Measurements from ENCODE around the gene GP2. TPM values are rescaled to one million over a fixed set of nuclear protein-coding genes. Genes with fewer than 3 reads are reported as not detected.

GP2 gene
- total and polyA plus RNA-seq, 4 donors = 0.09 to 0.31 (median 0.27) TPM

DNA sequence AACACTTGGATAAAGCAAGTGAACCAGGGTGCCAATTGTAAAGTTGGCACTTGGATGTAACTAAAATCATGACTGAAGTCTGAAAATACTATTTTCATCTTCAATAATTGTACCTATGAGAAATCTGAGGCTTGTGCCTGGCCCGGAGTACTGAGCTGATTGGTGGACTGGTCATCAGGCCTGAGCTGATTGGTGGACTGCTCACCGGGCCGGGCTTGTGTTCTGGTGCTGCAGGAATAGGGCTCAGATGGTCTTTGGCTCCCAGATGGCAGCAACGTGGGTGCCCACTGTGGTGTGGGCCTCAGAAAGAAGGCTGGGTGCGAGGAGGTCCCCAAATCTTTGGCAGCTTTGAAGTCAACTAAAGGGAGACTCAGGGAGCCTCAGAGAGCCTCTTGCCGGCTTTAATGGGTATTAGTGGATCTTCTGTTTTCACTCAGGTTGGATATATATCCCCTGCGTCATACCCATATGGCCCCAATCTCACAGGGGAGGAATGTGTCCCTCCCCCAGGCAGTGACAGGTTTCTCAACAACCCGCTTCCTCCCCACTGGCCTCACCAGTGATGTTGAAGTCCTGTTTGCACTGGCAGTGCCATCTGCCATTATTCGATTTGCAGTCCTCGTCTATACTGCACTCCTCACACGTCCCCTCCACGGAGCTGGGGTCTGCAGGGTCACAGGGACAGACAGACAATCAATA, 20.5 kb upstream of the GP2 start:
- WGBS = 64% methylated on average over 12 of the region's 12 CpGs
- H3K9ac ChIP-seq (ENCODE audit: low read depth in 1 of 2, low read length in 2 of 2) = no peak overlapping the region
- no peak overlapping the region for H3K4me3 ChIP-seq (ENCODE audit: low read depth in 1 of 3, low read length in 3 of 3)
- no peaks in the 10 kb centered on the region for H3K36me3 ChIP-seq (ENCODE audit: control insufficient read depth in 4 of 4, insufficient read depth in 3 of 4, low read depth in 1 of 4, low read length in 3 of 4)
- no peaks in the 10 kb centered on the region for H3K9me3 ChIP-seq (ENCODE audit: control insufficient read depth in 4 of 4, low read length in 3 of 4)
- DNase-seq (ENCODE audit: low spot score) = no peak
- peaks cover 0 to 6% (median 2%) of the 10 kb centered on the region in 4 donors for H3K4me1 ChIP-seq (ENCODE audit: control insufficient read depth in 4 of 4, insufficient read depth in 4 of 4, low read length in 3 of 4)
- TF ChIP-seq REST (IDR thresholded peaks at IDR 0.05) (no peak), ATF3 (IDR thresholded peaks at IDR 0.05) (no peak), JUND (IDR thresholded peaks at IDR 0.05) (no peak), FOXA2 (IDR thresholded peaks at IDR 0.05) (no peak), HNF4A (conservative IDR thresholded peaks at IDR 0.05) (no peak), CTCF (IDR thresholded peaks at IDR 0.05; ENCODE audit: low read depth, low read length, missing input control) (no peak), SP1 (IDR thresholded peaks at IDR 0.05) (no peak), RXRA (IDR thresholded peaks at IDR 0.05) (no peak), MAX (IDR thresholded peaks at IDR 0.05) (no peak), YY1 (IDR thresholded peaks at IDR 0.05) (no peak), TAF1 (conservative IDR thresholded peaks at IDR 0.05) (no peak), HNF4G (IDR thresholded peaks at IDR 0.05) (no peak), EGR1 (IDR thresholded peaks at IDR 0.05; ENCODE audit: low read depth in 2 of 2) (no peak), GABPA (IDR thresholded peaks at IDR 0.05 in 1 of 2, conservative IDR thresholded peaks at IDR 0.05 in 1 of 2) (no peak)
- TF ChIP-seq, protein P1, sequence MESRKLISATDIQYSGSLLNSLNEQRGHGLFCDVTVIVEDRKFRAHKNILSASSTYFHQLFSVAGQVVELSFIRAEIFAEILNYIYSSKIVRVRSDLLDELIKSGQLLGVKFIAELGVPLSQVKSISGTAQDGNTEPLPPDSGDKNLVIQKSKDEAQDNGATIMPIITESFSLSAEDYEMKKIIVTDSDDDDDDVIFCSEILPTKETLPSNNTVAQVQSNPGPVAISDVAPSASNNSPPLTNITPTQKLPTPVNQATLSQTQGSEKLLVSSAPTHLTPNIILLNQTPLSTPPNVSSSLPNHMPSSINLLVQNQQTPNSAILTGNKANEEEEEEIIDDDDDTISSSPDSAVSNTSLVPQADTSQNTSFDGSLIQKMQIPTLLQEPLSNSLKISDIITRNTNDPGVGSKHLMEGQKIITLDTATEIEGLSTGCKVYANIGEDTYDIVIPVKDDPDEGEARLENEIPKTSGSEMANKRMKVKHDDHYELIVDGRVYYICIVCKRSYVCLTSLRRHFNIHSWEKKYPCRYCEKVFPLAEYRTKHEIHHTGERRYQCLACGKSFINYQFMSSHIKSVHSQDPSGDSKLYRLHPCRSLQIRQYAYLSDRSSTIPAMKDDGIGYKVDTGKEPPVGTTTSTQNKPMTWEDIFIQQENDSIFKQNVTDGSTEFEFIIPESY (IDR thresholded peaks at IDR 0.05) = no peak
- no peak overlapping the region for H3K27ac ChIP-seq (ENCODE audit: low read depth in 1 of 2, low read length in 2 of 2)
- no peaks in the 10 kb centered on the region for H3K27me3 ChIP-seq (ENCODE audit: control insufficient read depth in 4 of 4, insufficient read depth in 4 of 4, low read length in 3 of 4)

Data from liver (tissue), 9 donors.